NCI-H460 (cell line): ENCODE results near the gene RNF187. TPM values are rescaled to one million over a fixed set of nuclear protein-coding genes. Genes with fewer than 3 reads are reported as not detected.
"Not testable (repeated sequence)": the region's sequence is repeated elsewhere in the genome, so short reads cannot be mapped to it uniquely, and the experiment has no call there.

Experiments
- DNase-seq: peaks from one replicate; pipeline ENCODE4 v3.0.0-alpha.2; 2016; ENCODE audit warnings: low read depth; ENCODE audit errors: extremely low read depth
- total RNA-seq: library from RNA; depleted of rRNA; stranded (reverse); fragments of >200 nt; shearing (Covaris generic); gene quantifications from 2 replicates; pipeline ENCODE4 v1.2.3, GENCODE V29; 2014

Gene RNF187
- total RNA-seq, 1 experiment from 2014 or later = 146 TPM

DNA sequence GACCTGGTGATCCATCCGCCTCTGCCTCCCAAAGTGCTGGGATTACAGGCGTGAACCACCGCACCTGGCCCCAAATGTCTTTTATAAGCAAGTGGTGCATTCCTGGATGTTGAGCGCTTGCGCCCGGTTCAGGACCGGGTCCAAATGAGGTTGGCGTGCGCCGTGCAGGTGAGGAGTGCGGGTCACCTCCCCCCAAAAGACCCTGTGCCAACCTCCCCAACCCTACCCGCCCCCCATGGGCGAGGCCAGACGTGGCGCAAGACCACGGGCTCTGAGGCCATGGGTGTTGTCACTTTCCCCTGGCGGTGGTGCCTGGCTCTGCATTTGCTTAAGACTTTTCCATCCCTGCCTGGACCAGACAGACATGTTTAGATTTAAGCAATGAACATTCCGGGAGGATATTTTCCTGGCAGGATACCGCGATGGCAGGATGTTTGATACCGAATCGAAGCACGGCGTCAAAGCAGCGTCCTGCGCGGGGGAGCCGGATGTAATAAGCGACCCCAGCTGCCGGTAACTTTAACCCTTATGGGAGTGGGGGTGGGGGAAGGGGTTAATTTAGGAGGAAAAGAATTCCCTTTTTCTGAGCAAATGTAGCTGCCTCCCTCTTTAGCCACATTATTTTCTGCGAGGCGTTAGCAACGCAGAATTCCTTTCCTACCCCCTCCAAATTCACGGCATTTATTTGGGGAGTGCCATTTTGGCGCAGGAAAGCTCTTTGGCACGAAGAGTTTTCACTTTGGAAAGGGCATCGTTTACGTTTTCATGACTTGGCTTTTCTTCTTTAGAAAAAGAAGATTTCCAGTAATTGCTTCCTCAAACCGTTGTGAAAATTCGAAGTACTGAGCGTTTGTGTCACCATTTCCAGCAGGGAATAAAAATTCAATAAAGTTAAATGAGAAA is 27.8 kb upstream of the RNF187 start:
- DNase-seq = peak; percentile 85

DNA sequence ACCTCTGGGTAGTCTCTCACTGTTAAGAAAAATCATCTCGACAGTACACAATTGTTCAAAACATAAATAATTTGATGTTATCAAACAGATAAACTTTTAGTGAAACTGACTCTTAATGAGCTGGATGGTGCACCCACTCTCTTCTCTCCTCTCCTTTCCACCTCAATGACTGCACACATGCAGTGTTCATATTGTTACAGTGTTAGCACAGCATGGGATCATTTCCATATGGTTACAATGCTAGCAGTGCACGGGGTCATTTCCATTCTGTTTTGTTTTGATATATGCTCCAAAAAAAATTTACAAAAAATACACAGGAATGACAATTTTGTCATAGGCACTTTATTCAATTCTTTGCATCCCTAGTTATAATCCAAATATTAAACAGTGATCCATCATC is 26.4 kb upstream of the RNF187 start:
- DNase-seq = no peak

DNA sequence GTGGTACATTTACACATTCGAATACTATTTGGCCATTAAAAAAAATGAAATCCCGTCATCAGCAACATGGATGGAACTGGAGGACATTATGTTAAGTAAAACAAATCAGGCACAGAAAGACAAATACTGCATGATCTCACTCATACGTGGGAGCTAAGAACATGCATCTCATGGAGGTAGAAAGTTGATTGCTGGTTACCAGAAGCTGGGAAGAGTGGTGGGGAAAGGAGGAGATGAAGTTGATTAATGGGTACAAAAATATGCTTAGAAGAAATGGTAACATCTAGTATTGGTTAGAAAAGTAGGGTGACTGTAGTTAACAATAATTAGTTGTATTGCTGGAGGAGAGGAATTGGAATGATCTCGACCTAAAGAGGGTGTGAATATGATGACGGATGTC is 24.6 kb upstream of the RNF187 start:
- DNase-seq = no peak

DNA sequence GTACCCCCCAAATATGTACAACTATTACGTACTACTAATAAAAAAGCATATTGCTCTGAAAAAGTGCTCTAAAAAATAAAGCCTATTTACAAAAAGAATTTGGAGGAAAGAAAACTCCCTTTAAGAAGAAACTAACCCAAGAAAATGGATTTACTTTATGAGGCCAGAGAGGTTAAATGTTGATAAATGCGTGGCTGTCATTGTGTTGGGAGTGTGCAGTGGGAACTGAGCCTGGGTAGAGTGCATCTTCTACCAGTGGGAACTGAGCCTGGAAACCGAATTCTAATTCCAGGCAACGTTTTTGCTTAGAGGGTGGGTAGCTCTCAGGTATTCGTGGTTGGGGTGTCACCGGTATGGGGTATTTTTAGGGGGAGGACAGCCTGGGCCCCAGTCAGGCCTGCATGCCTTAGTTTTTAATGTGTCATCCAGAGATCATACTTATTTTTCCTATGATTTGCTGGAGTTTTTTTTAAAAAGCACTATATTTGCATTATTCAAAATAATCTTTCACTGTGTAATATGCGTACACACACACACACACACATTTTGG is 24.1 kb upstream of the RNF187 start:
- DNase-seq = no peak

DNA sequence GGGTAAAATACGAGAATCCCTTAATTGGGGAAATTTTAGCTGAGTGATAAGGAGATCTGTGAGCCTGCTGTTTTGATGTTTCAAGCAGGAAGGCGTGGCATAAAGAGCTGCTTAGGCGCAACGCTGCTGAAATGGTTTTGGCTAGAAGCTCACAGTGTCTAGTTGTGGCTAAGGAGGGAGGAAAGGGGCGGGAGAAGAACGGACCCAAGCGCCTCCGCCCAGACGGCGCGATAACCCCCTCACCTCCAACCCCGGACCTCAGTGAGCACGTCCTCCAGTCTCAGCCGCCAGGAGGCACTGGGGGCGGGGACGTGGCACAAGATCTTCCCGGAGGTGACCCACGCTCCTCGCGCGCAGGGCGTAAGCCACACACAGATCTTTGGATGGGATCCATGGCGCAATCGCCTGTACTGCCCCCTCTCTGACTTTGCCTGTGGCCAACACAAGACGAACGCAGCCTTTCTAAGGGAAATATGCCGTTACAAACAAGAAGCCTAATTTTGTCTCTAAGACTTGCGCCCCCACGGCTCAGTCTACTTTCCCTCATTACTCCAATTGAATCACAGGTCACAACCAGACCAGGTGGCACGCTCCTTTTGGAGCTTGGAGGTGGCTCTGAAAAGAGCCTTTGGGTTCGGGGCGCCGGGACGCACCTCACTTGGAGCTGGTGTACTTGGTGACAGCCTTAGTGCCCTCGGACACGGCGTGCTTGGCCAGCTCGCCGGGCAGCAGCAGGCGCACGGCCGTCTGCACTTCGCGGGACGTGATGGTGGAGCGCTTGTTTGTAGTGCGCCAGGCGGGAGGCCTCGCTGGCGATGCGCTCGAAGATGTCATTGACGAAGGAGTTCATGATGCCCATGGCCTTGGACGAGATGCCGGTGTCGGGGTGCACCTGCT is 23.4 kb upstream of the RNF187 start:
- DNase-seq = peak; percentile 48

DNA sequence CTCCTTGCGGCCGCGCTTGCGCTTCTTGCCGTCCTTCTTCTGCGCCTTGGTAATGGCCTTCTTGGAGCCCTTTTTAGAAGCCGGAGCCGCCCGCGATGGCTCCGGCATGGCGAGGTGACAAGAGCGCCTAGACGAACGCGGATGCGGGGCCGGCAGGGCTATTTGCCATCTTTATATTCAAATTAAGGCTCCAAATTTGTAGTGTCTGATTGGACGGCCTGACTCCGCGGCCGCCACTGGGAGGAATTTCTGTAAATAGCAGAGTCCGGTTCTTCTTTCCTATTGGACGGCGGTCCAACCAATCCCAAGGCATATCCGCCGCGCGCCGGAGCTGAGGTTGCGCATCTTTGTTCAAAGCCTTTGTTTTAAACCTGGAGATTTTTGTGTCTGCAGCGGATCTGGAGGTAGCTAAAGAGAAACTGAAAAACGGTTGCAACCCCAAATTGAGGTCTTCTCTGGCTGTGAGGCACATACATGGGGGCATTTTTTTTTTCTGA is 22.6 kb upstream of the RNF187 start:
- no peak for DNase-seq

DNA sequence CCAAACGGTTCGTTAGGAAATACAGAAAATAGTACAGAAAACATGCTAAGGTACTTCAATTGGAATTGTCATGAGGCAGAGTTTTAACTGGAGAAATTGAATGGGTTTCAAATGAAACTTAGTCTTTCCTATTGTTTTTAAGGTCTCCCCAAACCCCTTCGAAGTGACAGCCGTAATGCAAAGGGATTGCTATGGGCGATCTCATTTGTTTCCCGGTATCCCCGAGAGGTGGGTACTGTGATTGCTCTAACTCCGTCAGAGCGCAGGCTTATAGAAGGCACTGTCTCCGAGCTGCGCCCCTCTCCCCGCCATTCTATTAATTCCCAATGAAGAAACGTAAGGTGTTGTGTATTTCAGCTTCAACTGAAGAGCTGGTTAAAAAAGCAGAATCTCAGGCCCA is 22.0 kb upstream of the RNF187 start:
- no peak for DNase-seq

DNA sequence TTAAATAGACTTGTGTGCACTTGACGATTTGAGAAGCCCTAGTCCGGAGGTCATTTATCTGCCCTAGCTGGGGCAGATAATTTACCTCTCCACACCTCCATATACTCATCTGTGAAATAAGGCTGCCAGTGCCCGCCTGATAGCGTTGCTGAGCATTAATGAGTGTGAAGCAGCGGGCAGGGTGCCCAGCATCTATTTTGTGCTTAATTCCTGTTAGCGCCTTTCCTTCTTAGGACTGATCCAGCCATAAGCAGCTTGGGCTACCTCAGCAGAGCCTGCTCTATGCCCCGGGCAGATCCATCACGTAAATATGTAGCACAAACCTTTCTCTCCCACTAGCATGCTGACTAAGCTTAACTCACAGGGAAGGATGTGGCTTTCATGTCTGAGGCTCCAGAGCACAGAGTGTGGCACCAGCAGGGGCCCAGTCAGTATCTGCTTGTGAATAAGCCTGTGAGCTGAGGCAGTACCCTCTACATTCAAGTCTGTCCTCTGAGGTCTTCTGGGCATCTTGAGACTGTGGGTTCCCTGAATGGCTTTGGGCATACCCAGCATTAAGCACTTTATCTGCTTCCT is 21.5 kb upstream of the RNF187 start:
- DNase-seq = no peak

DNA sequence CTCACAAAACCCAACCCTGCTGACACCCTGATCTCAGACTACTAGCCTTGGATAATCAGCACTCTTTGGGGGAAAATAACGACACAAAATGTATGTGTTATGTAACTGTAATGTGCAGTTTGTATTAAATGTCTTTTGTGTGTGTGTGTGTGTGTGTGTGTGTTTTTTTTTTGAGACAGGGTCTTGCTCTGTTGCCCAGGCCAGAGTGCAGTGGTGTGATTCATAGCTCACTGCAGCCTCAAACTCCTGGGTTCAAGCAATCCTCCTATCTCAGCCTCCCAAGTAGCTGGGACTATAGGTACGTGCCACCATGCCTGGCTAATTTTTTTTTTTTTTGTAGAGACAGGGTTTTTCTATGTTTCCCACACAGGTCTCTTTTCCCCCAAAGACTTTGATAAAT is 19.0 kb upstream of the RNF187 start:
- not testable (repeated sequence) for DNase-seq

DNA sequence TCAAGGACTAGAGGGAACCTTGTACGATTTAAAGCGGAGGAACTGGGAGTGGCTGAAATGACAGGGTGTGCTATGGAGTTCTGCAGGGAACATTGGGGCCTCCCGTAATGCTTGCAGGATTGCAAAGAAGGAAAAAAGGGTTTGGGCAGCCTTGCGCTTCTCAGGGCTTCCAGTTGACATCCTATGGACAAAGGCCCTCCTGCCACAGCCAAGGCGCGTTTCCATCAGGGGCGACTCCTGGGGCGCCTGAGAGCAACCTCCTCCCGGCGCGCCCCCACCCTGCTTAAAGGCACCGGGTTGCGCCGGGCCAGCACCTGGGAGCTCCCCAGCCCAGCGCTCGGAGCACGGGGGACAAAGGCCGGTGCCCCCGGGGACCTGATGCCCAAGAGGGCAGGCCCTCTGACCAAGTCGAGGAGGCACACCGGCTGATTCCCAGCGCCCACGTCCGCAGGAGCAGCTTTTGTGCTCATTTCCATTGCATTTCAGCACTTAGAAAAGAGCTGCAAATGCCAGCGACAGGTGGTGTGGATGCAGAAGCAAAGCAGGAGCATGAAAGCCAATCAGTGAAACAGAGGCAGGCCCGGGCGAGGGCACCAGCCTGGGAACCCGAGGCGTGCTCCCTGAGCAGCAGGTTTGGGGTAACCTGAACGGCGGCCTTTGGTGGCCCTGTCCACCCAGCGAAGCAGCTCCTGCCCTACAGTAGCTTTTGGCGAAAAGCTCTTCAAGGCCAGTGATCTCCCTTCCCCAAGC is 17.6 kb upstream of the RNF187 start:
- DNase-seq = no peak

DNA sequence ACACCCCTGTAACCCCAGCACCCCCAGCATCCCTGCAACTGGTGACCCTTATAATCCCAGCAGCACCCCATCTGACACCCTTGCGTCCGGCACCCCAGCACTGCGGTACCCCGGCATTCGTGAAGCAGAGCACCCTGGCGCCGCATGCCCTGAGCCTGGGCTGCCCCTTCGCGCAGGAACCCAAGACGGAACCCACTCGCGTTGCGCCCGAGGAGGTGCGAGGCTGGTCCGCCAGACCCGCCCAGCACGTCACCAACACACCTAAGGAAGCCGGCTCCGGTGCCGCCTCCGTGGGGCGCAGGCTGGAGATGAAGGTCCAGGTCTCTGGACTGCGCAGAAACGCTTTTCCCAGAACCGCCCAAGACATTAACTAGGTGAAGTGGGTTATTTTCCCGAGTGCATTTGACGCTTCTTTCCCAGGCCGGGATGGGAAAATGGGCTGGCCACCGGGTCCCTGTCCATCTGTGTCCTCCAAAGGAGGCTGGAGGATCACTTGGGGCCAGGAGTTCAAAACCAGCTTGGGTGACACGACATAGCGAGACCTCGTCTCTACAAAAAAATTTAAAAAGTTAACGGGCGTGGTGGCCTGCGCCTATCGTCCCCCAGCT is 15.9 kb upstream of the RNF187 start:
- DNase-seq = no peak

DNA sequence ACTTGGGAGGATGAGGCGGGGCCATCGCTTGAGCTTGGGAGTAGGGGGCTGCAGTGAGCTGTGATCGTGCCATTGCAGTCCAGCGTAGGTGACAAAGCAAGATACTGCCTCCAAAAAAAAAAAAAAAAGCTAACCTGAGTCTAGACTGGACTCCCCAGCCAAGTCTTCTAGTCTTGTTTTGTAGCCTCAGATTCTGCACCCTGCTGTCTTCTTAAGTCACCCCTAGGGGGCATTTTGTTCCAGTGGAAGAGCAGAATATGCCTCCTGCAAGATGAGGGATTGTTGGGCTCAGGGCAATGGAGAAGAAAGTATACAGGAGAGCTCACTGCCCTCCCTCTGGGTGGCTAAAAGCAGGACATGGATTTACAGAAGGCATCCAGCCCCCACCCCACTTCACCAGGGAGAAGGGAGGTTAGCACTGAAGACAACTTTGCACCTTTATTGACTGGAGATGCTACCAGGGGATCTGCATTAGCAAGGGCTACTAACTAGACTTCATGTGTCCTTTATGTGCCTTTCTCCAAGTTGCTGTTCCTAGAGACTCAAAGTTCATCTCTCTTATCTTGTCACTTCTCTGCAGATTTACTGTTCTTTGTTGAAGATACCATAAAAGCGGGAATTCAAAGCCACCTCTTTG is 15.3 kb upstream of the RNF187 start:
- DNase-seq = no peak

DNA sequence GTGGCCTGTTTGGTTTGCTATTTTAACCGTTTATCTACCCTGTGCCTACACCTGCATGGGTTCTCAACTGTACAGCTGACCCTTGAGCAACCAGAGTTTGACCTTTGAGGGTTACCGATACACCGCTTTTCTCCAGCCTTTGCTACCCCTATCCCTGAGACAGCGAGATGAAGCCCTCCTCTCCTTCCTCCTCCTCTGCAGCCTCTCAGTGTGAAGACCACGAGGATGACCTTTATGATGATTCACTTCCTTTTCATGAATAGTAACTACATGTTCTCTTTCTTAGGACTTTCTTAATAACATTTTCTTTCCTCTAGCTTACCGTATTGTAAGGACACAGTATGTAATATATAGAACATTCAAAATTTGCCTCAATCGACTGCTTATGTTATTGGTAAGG is 14.5 kb upstream of the RNF187 start:
- no peak for DNase-seq

DNA sequence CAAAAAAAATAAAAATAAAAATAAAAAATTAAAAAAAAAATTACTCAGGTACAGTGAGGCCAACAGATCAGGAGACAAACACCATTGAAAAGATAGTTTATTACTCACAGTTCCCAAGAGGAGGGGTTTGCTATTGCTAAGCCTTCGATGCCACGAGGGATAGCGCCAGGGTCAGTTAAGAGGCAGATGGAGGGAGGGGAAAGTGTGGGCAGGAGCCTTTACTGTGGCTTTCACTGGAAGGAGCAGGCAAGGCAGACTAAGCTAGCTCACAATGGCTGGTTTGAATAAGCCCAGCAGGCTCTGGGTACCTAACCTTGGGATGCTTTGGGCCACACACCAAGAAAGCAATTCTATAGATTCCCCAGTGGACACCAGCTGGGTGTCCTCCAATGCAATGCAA is 12.7 kb upstream of the RNF187 start:
- no peak for DNase-seq

DNA sequence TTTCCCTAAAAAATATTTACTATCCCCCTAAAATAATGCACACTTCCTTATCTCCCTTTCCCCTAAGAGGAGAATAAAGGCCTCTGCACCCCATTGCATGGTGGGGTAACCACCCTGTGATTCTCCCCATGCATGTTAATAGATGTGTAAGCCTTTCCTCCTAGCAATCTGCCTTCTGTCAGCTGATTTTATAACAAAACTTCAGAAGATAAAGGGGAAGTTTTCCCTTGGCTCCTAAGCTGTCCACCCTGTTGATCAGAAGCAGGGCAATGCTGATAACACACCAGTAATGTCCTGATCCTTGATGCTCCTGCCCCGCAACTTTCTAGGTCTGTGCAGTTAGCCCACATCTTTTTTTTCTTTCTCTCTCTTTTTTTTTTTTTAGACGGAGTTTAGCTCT is 11.4 kb upstream of the RNF187 start:
- DNase-seq = no peak

DNA sequence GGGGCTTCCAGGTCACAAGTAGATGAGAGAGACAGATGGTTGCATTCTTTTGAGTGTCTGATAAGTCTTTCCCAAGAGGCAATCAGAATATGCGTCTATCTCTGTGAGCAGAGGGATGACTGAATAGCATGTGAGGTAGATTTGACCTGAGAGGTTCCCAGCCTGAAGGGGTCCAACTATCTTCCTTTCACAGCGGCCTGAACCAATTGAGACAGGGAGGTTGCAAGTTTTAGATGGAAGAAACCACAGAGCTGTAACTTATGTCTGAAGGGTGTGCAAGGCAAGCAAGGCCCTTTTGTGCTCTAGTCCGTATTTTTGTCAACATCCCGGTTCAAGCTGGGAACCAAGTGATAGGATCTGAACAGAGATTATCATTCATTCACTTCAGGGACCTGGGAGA is 9.9 kb upstream of the RNF187 start:
- DNase-seq = no peak

DNA sequence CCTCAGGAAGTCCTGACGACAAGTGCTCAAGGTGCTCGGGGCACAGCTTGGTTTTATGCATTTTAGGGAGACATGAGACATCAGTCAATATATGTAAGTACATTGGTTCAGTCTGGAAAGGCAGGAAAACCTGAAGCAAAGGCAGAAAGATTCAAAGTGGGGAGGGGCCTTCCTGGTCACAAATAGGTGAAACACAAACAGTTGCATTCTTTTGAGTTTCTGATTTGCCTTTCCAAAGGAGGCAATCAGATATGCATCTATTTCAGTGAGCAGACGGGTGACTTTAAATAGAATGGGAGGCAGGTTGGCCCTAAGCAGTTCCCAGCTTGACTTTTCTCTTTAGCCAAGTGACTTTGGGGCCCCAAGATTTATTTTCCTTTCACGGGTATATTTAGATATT is 8.9 kb upstream of the RNF187 start:
- DNase-seq = no peak

DNA sequence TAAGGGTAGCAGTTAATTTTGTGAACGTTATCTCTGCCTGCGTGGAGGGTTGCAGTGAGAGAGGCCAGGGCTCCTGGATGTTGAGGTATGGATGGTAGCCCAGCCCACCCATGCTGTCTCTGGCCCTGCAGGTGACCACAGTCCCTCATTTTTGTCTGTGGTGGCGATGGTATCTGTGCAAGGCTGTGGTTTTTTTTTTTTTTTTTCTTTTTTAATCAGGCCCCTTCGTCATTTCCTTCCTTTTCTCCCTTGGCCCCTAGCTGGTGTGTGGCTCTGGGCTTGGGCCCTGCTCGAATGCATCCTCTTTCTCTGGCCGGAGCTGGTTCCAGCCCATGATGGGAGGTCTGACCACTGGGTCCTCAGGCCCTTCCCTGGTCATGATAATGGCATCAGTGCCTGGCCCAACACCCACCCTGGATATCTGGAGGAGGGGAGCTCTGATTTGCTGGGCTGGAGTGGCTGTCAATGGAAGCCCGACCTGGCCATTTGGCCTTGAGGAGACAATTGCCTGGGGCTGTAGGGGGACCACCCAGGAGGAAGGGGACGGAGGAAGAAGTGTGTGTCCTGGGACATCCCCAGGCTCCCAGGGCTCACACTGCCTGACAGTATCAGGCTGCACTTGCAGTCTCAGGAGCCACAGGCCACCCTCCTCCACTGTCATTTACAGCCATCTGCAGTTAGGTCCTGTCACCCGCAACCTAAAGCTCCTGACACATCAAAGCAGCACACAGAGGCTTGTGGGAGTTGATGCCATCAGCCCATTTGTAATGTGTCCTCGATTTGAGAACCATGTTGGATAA is 8.1 kb upstream of the RNF187 start:
- no peak for DNase-seq
